GM18951 (cell line): ENCODE results near the gene TTC28.
"Not testable (repeated sequence)": the region's sequence is repeated elsewhere in the genome, so short reads cannot be mapped to it uniquely, and the experiment has no call there.

Source experiments
- POLR2A ChIP-seq: IDR thresholded peaks from 4 replicates; pipeline ENCODE4 v1.6.1; 2011; ENCODE audit warnings: mild to moderate bottlenecking; ENCODE audit not compliant: insufficient read length, insufficient read depth; ENCODE audit errors: extremely low read depth
- in situ Hi-C: fragments of 300-500 bp; cut with MboI; formaldehyde crosslinking; loops from one replicate; pipeline ENCODE4 v1.12.0; 2022; ENCODE audit warnings: low sequenced_read_pairs, mixed read lengths, inconsistent platforms; ENCODE audit not compliant: unreplicated experiment

TTC28 gene

DNA sequence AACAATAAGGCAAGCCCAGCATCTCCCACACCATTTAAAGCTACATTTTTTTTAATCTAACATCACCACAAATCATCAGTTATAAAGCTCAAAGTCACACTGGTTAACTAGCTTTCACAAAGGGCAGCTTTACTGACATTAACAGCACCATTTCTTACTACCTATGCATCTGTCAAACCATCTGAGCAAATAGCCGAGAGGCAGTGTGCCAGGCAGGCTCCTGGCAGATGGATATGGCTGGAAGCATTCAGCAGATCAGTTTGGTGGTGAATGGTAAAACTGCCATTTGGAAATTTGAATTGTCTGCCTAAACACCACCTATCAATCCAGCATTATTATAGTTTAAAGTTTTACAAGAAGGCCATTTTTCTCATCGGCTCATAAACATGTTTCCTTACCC, 131.2 kb downstream of the TTC28 start:
- in situ Hi-C loops, result no loop called here
- no peak for TF ChIP-seq POLR2A

DNA sequence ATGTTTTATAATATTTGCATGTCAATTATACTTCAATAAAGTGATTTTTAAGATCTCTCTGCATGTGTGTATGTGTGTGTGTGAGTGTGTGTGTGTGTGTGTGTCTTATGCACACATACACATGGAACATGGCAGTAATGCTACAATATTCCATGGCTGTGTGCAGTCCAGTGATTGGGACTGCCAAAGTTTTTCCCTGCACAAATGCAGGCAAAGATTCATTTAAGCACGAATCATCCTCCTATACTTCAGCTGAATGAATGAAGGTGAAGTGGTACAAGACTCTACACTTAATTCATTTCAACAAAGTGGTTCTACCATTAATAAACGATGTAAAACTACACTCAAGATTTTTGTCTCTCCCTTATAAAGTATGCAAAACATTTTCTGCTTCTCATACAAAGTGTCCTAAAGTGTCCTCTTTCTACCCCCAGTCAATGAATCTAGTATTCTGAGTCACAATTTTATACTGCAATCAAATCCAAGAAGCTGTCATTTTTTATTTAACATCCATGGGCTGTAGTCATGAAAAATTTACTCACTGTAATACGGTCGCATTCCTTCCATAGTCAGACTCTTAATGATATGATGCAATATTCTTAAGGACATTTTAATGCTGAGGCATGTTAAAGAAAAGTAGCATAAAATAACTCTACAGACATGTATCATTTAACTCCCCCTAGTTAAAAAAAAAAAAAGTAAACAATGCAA, 132.4 kb downstream of the TTC28 start:
- in situ Hi-C loops, result no loop called here
- TF ChIP-seq POLR2A, result no peak

DNA sequence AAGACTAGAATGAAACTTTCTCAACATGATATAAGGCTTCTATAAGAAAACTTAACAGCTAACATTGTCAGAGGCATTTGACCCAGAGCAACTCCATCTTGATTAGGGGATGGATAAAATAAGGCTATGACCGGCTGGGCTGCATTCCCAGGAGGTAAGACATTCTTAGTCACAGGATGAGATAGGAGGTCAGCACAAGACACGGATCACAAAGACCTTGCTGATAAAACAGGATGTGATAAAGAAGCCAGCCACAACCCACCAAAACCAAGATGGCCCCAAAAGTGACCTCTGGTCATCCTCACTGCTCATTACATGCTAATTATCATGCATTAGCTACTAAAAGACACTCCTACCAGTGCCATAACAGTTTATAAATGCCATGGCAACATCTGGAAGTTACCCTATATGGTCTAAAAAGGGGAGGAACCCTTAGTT, 135.2 kb downstream of the TTC28 start:
- no peak for TF ChIP-seq POLR2A

DNA sequence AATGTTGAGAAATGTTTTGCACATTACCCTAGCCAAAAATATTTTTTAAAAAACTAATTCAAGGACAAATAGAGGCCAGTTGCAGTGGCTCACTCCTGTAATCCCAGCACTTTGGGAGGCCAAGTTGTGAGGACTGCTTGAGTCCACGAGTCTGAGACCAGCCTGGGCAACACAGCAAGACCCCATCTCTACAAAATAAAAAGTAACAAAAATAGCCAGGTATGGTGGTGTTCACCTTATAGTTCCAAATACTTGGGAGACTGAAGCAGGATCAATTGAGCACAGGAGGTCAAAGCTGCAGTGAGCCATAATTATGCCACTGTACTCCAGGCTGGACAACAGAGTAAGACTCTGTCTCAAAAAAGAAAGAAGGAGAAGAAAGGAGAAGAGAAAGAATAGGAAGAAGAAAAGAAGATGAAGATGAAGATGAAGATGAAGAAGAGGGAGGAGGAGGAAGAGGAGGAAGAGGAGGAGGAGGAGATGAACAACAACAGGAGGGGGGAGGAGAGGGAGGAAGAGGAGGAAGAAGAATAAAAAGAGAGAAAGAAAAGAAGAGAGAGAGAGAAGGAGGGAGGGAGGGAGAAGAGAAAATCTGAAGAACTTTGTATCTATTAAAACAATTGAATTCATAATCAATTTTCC, 136.5 kb downstream of the TTC28 start:
- TF ChIP-seq POLR2A, result no peak
- in situ Hi-C loops, result no loop called here

More for the DNA sequence above, 135.2 kb downstream of the TTC28 start:
- in situ Hi-C loops, result no loop called here

DNA sequence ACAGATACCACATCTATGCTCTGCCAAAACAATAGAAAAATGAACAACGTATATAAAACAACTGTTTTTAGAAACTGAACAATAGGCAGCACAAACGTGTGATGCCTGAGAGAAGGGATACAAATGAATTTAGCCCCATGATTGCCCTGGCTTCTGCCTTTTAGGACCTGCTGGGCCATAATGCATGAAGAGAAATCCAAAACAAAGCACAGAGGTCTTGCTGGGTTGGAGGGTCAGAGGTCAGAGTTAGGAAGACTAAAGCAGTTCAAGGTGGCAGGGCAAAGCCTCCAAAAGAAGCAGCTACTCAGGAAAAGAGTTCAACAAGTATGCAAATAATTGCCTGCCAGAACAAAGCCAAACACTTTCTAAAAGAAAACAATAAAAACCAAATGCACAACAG, 138.5 kb downstream of the TTC28 start:
- TF ChIP-seq POLR2A, result no peak

DNA sequence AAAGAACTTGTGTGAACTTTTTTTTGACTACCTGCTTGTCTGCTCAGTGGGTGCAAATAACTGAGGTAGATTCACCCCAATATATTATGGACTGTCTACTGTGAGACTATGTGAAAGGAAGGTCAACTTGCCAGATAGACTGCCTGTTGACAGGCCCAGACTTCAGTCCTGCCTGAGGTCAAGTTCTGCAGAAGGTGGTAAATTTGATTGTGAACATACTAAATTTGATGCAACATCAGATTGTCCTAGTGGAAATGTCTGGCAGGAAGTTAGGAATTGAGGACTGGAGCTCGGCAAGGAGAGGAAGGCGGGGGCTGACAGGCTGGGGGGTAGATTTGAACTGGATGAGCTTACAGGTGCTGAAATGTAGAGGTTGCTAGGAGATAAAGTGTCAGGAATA, 140.7 kb downstream of the TTC28 start:
- in situ Hi-C loops, result no loop called here
- no peak for TF ChIP-seq POLR2A

More for the DNA sequence above, 138.5 kb downstream of the TTC28 start:
- in situ Hi-C loops, result no loop called here

DNA sequence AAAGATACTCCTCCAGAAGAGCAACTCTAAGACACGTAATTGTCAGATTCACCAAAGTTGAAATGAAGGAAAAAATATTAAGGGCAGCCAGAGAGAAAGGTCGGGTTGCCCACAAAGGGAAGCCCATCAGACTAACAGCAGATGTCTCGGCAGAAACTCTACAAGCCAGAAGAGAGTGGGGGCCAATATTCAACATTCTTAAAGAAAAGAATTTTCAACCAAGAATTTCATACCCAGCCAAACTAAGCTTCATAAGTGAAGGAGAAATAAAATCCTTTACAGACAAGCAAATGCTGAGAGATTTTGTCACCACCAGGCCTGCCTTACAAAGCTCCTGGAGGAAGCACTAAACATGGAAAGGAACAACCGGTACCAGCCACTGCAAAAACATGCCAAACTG, 149.1 kb downstream of the TTC28 start:
- in situ Hi-C loops, result not testable (repeated sequence)

DNA sequence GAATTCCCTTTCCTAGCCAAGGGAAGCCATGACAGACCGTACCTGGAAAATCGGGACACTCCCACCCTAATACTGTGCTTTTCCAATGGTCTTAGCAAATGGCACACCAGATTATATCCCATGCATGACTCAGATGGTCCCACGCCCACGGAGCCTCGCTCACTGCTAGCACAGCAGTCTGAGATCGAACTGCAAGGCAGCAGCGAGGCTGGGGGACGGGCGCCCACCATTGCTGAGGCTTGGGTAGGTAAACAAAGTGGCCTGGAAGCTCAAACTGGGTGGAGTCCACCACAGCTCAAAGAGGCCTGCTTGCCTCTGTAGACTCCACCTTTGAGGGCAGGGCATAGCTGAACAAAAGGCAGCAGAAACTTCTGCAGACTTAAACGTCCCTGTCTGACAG, 150.5 kb downstream of the TTC28 start:
- in situ Hi-C loops, result not testable (repeated sequence)

DNA sequence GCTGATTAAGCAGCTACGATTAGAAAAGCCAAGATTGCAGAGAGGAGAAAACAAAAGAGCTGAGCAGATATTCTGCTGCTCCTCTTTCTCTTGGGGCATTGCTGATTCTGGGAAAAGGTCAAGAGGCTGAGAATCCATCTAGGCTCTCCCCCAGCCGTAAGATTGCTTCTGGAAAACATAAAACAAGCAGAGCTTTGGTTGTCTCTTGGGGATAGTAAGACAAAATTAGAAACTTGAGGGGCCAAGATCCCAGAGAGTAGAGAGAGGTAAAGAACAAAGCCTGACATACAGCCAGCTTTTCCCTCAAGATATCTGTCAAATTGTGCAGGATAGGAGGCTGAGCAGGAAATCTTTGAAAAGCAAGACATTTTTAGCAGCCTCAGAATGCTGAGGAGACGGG, 158.2 kb downstream of the TTC28 start:
- TF ChIP-seq POLR2A, result no peak
- in situ Hi-C loops, result no loop called here

DNA sequence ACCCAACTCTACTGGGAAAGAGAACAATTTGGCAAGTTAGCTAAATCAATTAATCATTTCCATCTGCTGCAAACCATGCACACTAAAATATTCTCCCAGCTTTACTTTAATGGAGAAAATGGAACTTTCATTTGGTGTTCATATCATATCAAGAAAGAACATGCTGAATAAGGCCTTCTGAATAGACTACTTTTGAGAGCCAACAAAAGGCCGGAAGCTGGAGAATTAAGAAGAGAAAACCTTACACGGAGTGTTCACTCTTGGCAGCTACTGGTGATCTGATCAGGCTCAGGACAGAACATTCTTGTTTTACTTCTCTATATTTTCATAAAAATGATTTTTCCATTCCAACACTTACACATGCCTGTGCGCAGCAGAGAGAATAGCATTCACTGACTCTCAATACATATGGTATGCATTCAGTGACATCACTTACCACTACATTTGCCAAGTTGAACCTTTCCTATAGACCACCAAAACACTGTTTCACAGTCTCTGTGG, 165.3 kb downstream of the TTC28 start:
- no peak for TF ChIP-seq POLR2A
- in situ Hi-C loops, result no loop called here

DNA sequence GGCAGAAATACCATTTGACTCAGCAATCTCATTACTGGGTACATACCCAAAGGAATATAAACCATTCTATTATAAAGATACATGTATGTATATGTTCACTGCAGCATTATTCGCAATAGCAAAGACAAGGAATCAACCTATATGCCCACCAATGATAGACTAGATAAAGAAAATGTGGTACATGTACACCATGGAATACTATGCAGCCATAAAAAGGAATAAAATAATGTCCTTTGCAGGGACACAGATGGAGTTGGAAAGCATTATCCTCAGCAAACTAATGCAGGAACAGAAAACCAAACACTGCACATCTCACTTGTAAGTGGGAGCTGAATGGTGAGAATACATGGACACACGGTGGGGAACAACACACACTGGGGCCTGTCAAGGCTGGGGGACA, 167.3 kb downstream of the TTC28 start:
- in situ Hi-C loops, result not testable (repeated sequence)

DNA sequence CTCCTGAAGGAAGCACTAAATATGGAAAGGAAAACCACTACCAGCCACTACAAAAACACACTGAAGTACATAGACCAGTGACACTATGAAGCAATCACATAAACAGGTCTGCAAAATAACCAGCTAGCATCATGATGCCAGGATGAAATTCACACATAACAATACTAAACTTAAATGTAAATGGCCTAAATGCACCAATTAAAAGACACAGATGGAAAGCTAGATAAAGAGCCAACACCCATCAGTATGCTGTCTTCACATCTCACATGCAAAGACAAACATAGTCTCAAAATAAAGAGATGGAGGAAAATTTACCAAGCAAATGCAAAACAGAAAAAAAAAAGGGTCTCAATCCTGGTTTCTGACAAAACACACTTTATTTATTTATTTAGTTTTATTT, 171.7 kb downstream of the TTC28 start:
- in situ Hi-C loops, result no loop called here
- TF ChIP-seq POLR2A, result no peak

DNA sequence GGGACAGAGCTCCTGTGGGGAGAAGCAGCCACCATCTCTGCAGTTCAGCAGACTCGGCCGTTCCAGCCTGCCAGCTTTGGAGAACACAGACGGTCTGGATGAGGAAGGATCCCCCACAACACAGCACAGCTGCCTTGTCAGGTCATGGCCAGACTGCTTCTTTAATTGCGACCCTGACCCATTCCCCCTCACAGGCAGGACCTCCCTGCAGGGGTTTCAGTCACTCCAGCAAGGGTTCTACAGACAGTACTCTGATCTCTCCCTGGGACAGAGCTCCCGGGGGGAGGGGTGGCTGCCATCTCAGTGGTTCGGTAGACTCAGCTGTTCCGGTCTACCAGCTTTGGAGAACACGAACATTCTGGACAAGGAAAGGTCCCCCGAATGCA, 173.5 kb downstream of the TTC28 start:
- in situ Hi-C loops, result no loop called here
- no peak for TF ChIP-seq POLR2A

DNA sequence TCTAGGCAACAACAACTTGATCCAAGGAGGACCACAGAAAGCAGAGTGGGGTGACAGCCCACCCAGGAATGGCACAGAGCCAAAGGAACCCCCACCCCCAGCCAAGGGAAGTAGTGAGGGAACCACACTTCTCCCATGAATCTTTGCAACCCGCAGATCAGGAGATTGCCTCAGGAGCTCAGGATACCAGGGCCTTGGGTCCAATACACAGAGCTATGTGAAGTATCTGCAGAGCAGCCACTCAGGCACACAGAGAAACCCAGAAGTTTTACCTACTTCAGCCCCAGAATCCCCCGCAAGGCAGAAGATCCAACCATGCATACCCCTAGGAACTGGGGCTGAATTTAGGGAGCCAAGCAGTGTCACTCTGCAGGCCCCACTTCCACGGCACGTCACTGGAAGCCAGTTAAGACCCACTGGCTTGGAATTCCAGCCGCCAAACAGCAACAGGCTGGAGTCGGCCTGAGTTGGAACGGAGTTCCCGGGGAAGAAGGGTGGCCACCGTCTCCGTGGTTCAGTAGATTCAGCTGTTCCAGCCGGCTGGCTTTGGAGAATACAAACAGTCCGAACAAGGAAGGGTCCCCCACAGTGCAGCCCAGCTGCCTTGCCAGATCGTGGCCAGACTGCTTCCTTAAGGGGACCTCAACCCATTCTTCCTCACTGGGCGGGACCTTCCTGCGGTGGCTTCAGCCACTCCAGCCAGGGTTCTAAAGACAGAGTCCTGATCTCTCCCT, 174.1 kb downstream of the TTC28 start:
- no peak for TF ChIP-seq POLR2A
- in situ Hi-C loops, result no loop called here
